HTR-8/SVneo (cell line): ENCODE measurements around the gene PRPH.
"Not testable (repeated sequence)": the region's sequence is repeated elsewhere in the genome, so short reads cannot be mapped to it uniquely, and the experiment has no call there.

Experiments
- DNase-seq: peaks from one replicate; pipeline ENCODE4 v3.0.0; 2011; ENCODE audit warnings: low spot score, mixed read lengths; ENCODE audit not compliant: insufficient read length
- FAIRE-seq: peaks from 2 replicates; lab custom pipeline; 2011; peaks lifted over from hg19 to GRCh38; lab: Jason Lieb, UNC

PRPH gene

GRCh38 chr12:49274396-49275069, 20.4 kb upstream of the PRPH start:
- DNase-seq = no peak
- FAIRE-seq = no peak

GRCh38 chr12:49276304-49277290, 18.4 kb upstream of the PRPH start:
- no peak for FAIRE-seq
- DNase-seq = no peak

GRCh38 chr12:49277466-49277865, 17.5 kb upstream of the PRPH start:
- FAIRE-seq = no peak
- DNase-seq = no peak

GRCh38 chr12:49279706-49280159, 15.2 kb upstream of the PRPH start:
- DNase-seq (no peak), FAIRE-seq (no peak)

GRCh38 chr12:49280545-49280944, 14.4 kb upstream of the PRPH start:
- not testable (repeated sequence) for DNase-seq, FAIRE-seq

- DNase-seq (no peak), FAIRE-seq (no peak)
Observed at GRCh38 chr12:49282302-49282701, 12.6 kb upstream of the PRPH start.

- FAIRE-seq, DNase-seq: not testable (repeated sequence)
Observed at GRCh38 chr12:49282740-49283375, 12.1 kb upstream of the PRPH start.

- FAIRE-seq = no peak
- DNase-seq = no peak
Observed at GRCh38 chr12:49283541-49284429, 11.2 kb upstream of the PRPH start.

- DNase-seq (no peak), FAIRE-seq (no peak)
Observed at GRCh38 chr12:49284672-49285071, 10.3 kb upstream of the PRPH start.

- DNase-seq (no peak), FAIRE-seq (no peak)
Observed at GRCh38 chr12:49287876-49288275, 7.1 kb upstream of the PRPH start.

- DNase-seq = peak; percentile 71
- peak; percentile 84 for FAIRE-seq
Observed at GRCh38 chr12:49288412-49288853, 6.5 kb upstream of the PRPH start.

GRCh38 chr12:49288922-49289555, 5.9 kb upstream of the PRPH start:
- no peak for FAIRE-seq

GRCh38 chr12:49292729-49293055, 2.3 kb upstream of the PRPH start:
- FAIRE-seq = no peak
- no peak for DNase-seq

More at GRCh38 chr12:49288922-49289555, 5.9 kb upstream of the PRPH start:
- DNase-seq = no peak

- DNase-seq (no peak), FAIRE-seq (no peak)
Observed at GRCh38 chr12:49293056-49293956, 1.6 kb upstream of the PRPH start.

GRCh38 chr12:49294086-49294803, 702 bp upstream of the PRPH start:
- FAIRE-seq = no peak
- DNase-seq = no peak

GRCh38 chr12:49294804-49295081, 204 bp upstream of the PRPH start:
- FAIRE-seq (no peak), DNase-seq (no peak)

- DNase-seq = peak; percentile 54
- no peak for FAIRE-seq
Observed at GRCh38 chr12:49296034-49296835, 1.3 kb downstream of the PRPH start.
